HG02943 (cell line): ENCODE data around the gene COQ9.

Experiments used
- ATAC-seq: cut with Tn5 transposase; IDR thresholded peaks from one replicate; pipeline ENCODE4 v1.9.1; 2021; ENCODE audit warnings: mild to moderate bottlenecking, low read depth, moderate library complexity; ENCODE audit not compliant: unreplicated experiment

Gene COQ9

DNA sequence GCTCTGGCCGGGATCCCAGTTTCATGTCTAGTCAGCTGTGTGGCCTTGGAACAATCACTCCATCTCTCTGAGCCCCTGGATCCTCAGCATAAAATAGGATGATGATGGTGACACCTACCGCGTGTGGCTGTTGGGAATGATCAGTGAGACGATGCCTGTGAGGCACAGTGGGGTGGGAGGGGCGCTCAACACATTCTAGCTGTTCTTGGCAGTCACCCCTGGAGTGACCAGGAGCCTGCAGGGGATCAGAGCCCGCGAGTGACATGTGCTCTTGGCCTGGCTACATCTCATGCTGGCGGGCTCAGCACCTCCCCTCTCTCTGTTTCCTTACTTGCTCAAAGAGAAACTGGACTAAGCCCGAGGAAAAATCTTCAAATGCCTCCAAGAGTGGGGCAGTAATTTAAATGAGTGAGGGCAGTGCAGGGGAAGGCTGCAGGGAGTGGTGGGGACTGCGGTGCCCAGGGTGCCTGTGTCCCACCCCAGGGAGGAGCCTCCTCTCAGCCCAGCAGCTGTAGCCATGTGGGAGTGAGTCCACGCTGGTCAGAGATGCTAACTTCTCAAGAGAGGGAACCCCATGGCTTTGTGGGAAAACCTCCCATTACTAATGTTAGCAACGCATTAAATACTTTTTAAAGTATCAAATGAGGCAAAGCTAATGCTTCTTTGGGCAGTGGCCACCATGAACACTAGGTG, 62.1 kb downstream of the COQ9 start:
- ATAC-seq = no peak

DNA sequence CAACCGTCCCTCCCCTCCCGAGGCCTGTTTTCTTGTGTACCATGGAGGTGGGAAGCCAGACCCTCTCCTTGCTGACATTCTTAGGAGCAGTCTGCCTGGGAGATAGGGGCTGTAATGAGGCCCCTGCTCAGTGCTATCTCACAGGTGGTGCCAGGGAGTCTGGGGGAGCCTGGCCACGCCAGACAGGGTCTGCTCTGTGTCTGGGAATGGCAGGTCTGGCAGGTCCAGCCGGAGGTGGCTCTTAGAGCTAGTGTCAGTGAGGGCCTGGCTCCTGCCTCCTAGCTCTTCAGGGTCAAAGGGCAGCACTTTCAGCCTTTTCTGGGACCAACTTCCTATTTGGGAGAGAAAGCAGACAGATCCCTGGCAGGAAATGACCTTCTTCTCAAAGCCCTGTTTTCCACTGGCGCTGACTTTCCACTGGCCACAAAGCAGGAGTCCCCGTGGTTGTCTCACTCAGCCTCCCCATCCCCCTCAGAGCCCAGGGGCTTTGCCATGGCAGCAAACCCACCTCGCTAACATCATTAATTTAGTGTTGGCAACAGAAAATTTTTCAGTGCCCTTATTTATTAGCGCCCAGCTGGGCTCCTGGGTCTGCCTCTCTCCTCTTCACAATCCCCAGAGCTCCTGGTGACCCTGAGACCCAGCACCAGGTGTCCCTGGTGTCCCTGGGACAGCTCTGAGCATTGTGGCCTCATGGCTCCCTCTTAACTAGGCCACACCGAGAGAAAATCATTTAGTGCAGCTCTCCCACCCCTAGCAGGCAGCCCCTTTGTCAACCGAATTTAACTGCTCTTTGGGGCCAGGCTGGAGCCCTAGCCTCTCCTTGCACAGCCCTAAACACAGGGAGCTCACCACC, 63.0 kb downstream of the COQ9 start:
- no peak for ATAC-seq
